Ovary (tissue), 9 donors: ENCODE results near the gene NUDT1. TPM values are rescaled to one million over a fixed set of nuclear protein-coding genes. Genes with fewer than 3 reads are reported as not detected.

Experiments used
- DNase-seq, 5 donors: peaks; one replicate each; pipeline ENCODE4 v3.0.0-alpha.2; 2019 to 2020
- H3K27ac ChIP-seq, 2 donors: fragments of 200-600 bp; one replicate each; pipeline versions ENCODE4 v1.5.1 to v1.8.0; 2019 to 2022
- H3K27me3 ChIP-seq: fragments of 200-600 bp; one replicate; pipeline ENCODE4 v1.8.0; 2022
- H3K36me3 ChIP-seq: fragments of 200-600 bp; sonication (generic); one replicate; pipeline ENCODE4 v1.5.1; 2019
- H3K4me1 ChIP-seq: one replicate; pipeline ENCODE4 v1.8.1; 2013; ENCODE audit warnings: mild to moderate bottlenecking, moderate library complexity; ENCODE audit not compliant: insufficient read depth
- H3K4me3 ChIP-seq: fragments of 200-600 bp; sonication (generic); one replicate; pipeline ENCODE4 v1.5.1; 2017
- H3K9me3 ChIP-seq, 2 donors: fragments of 200-600 bp in 1 of 2; sonication (generic) in 1 of 2; one replicate each; pipeline versions ENCODE4 v1.5.1 to v1.8.1; 2013 to 2019; ENCODE audit warnings: mild to moderate bottlenecking in 1 of 2, moderate library complexity in 1 of 2
- EP300 ChIP-seq: sonication (generic); formaldehyde crosslinking; IDR thresholded peaks from one replicate; pipeline ENCODE4 v1.6.1; 2017; ENCODE audit warnings: antibody characterized with exemption
- POLR2A ChIP-seq: fragments of 450-650 bp; IDR thresholded peaks from one replicate; pipeline ENCODE4 v1.6.1; 2017; ENCODE audit warnings: antibody characterized with exemption, mild to moderate bottlenecking, moderate library complexity
- WGBS, 3 donors: extraction: QIAGEN DNeasy Blood & Tissue Kit in 1 of 3; methylation state at CpG; one replicate each; pipeline versions ENCODE4 v1.1.5 to v1.1.7; 2013 to 2017; 5-methylcytosine and 5-hydroxymethylcytosine counted together
- intact Hi-C, 4 donors: fragments of 100-400 bp; cut with DNase I; formaldehyde crosslinking; loops; one replicate each; pipeline versions ENCODE4 v1.11.0 to v1.15.1; 2022 to 2023
- polyA plus RNA-seq, 2 donors: library from polyadenylated mRNA; stranded (reverse); fragments of 200-250 nt in 1 of 2; fragments of 350-450 nt in 1 of 2; fragmentation: Illumina TruSeq in 1 of 2; extraction: RNeasy Lipid Tissue Mini Kit (QIAGEN cat#74804) in 1 of 2; gene quantifications; one replicate each; pipeline ENCODE4 v1.2.3, GENCODE V29; 2013 to 2014
- total RNA-seq, 7 donors: library from RNA; depleted of rRNA in 2 of 7; stranded (reverse); fragments of >200 nt in 2 of 7; fragmentation: NEBNext Ultra II Directional in 3 of 7; extraction: Animal tissue kit (Norgen Biotek cat#: 25700) in 3 of 7; gene quantifications; one replicate each; pipeline versions ENCODE4 v1.1.0 to v1.2.4, GENCODE V29; 2016 to 2023
- TF ChIP-seq, protein P1 (sequence below), 3 donors: fragments of 450-650 bp in 2 of 3; fragments of 200-600 bp in 1 of 3; IDR thresholded peaks; one replicate each; pipeline versions ENCODE4 v1.5.1 to v1.8.0; 2016 to 2022; ENCODE audit warnings: antibody characterized with exemption in 3 of 3, mild to moderate bottlenecking in 1 of 3
- donor health status: DM: no; HTN: no; CAD: no; lungs with moderate emphysema.
- donor health status: DM: no; HTN: no; CAD: no.
- donor health status: Bipolar disorder and iron deficiency.
- donor health status: DM: yes; HTN: yes; CAD: no.
- donor health status: DM: no; HTN: no; CAD: no.
- donor health status: DM: yes; HTN: yes; CAD: no.

The NUDT1 gene
- total and polyA plus RNA-seq, 9 donors: 2.3 to 15.6 (median 9.1) TPM

- Histone ChIP-seq H3K4me3 (no peak overlapping the region), H3K9me3 (no peaks in the 10 kb centered on the region), H3K27ac (no peak overlapping the region), H3K27me3 (no peaks in the 10 kb centered on the region), H3K4me1 (peaks cover 3% of the 10 kb centered on the region), H3K36me3 (no peaks in the 10 kb centered on the region)
- intact Hi-C loops: loop anchor here in 3 of 4 donors (5.0 to 10.0 kb wide), 5 partner anchors 105 to 625 kb away; no protein-coding TSS in a partner anchor
- 48 to 80% (median 56%) methylated on average over 11 to 21 of the region's 21 CpGs for WGBS, 3 donors
- DNase-seq: peak; percentile 71 to 89 (median 85)
- TF ChIP-seq, protein P1, sequence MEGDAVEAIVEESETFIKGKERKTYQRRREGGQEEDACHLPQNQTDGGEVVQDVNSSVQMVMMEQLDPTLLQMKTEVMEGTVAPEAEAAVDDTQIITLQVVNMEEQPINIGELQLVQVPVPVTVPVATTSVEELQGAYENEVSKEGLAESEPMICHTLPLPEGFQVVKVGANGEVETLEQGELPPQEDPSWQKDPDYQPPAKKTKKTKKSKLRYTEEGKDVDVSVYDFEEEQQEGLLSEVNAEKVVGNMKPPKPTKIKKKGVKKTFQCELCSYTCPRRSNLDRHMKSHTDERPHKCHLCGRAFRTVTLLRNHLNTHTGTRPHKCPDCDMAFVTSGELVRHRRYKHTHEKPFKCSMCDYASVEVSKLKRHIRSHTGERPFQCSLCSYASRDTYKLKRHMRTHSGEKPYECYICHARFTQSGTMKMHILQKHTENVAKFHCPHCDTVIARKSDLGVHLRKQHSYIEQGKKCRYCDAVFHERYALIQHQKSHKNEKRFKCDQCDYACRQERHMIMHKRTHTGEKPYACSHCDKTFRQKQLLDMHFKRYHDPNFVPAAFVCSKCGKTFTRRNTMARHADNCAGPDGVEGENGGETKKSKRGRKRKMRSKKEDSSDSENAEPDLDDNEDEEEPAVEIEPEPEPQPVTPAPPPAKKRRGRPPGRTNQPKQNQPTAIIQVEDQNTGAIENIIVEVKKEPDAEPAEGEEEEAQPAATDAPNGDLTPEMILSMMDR (IDR thresholded peaks at IDR 0.05): peak; percentile 46 to 87 (median 79)
- no peak for TF ChIP-seq EP300
Observed at GRCh38 chr7:2209146-2209960, 32.7 kb upstream of the NUDT1 start.

DNA sequence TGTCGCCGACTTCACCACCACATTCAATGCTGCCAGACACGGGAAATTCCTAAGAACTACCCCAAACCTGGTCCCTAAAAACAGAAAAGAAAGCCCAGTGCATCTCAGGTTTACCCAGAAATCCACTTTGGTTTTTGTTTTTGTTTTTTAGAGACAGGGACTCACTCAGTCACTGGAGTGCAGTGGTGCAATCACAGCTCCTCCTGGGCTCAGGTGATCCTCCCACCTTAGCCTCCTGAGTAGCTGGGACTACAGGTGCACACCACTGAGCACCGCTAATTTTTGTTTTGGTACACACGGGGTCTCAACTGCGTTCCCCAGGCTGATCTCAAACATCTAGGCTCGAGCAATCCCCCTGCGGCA is 32.1 kb upstream of the NUDT1 start:
- peak in 1 of 5 donors; percentile 23 for DNase-seq
- peaks cover 2% of the 10 kb centered on the region for H3K4me1 ChIP-seq
- TF ChIP-seq, protein P1 (IDR thresholded peaks at IDR 0.05): no peak
- TF ChIP-seq EP300 (no peak), POLR2A (no peak)
- WGBS, 3 donors: 80 to 87% (median 81%) methylated on average over 8 of the region's 8 CpGs
- intact Hi-C loops: loop anchor here (5.0 to 10.0 kb wide), 8 partner anchors 105 to 628 kb away; no protein-coding TSS in a partner anchor
- no peaks in the 10 kb centered on the region for H3K27me3 ChIP-seq
- H3K36me3 ChIP-seq: no peaks in the 10 kb centered on the region
- H3K9me3 ChIP-seq: no peaks in the 10 kb centered on the region
- no peak overlapping the region for H3K4me3 ChIP-seq
- no peak overlapping the region for H3K27ac ChIP-seq

GRCh38 chr7:2210551-2211258 is 31.3 kb upstream of the NUDT1 start:
- Histone ChIP-seq H3K27ac (no peak overlapping the region), H3K36me3 (no peaks in the 10 kb centered on the region), H3K27me3 (no peaks in the 10 kb centered on the region), H3K9me3 (no peaks in the 10 kb centered on the region), H3K4me1 (no peaks in the 10 kb centered on the region), H3K4me3 (no peak overlapping the region)
- 89 to 97% (median 92%) methylated on average over 29 to 30 of the region's 30 CpGs for WGBS, 3 donors
- intact Hi-C loops: loop anchor here (5.0 to 10.0 kb wide), 5 partner anchors 406 to 628 kb away; no protein-coding TSS in a partner anchor
- DNase-seq: peak in 1 of 5 donors; percentile 27
- no peak for TF ChIP-seq EP300
- TF ChIP-seq, protein P1 (IDR thresholded peaks at IDR 0.05): no peak
- no peak for TF ChIP-seq POLR2A

DNA sequence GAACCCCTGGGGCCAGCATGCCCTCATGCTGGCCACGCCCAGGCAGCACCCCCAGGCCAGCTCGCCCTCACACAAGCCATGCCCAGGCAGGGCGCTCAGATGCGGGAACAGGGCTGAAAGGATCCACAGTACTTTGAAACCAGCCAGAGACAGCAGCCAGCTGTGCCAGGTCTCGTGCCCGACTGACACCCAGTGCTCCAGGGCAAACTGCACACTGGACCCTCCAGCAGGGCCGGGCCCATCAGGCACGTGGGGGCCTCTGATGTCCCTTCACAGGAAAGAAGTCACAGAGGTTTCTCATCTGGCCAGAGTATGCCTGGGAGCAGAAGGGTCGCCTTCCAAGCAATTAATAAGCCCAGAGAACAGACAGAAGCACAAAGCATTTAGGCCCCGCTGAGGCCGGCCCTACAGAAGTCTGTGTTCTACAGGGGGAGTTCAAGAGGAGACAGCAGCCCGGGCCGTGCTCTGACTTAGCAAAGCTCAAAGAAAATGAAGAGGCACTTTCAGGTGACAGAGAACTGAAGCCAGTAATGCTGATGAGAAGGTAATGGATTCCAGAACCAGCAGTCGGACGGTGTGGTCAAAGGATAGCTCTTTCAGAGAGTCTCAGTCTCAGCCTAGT is 30.7 kb upstream of the NUDT1 start:
- Histone ChIP-seq H3K4me1 (no peaks in the 10 kb centered on the region), H3K9me3 (no peaks in the 10 kb centered on the region), H3K4me3 (no peak overlapping the region), H3K27me3 (no peaks in the 10 kb centered on the region), H3K27ac (no peak overlapping the region), H3K36me3 (no peaks in the 10 kb centered on the region)
- WGBS, 3 donors: 83 to 87% (median 86%) methylated on average over 13 to 15 of the region's 15 CpGs
- intact Hi-C loops: loop anchor here (5.0 to 10.0 kb wide), 5 partner anchors 407 to 629 kb away; no protein-coding TSS in a partner anchor
- peak in 1 of 5 donors; percentile 30 for DNase-seq
- TF ChIP-seq, protein P1 (IDR thresholded peaks at IDR 0.05): no peak
- TF ChIP-seq POLR2A (no peak), EP300 (no peak)
